KMS-11 (cell line): ENCODE measurements around the gene SRP9.
A peak's percentile ranks its signal among the peaks of the same experiment; 100 is the strongest.

ENCODE experiments used
- H2AFZ ChIP-seq: fragments of 200-600 bp; sonication (generic); 2 replicates; pipeline ENCODE4 v1.6.1; 2016; ENCODE audit warnings: antibody characterized with exemption, mixed run types, low read depth
- H3K27ac ChIP-seq: fragments of 200-600 bp; sonication (generic); 2 replicates; pipeline ENCODE4 v1.6.1; 2016; ENCODE audit warnings: mild to moderate bottlenecking, mixed run types
- H3K27me3 ChIP-seq: fragments of 200-600 bp; sonication (generic); 2 replicates; pipeline ENCODE4 v1.6.1; 2017; ENCODE audit warnings: mild to moderate bottlenecking, low read depth, mixed run types, moderate library complexity; ENCODE audit not compliant: insufficient read depth
- H3K36me3 ChIP-seq: fragments of 200-600 bp; sonication (generic); 2 replicates; pipeline ENCODE4 v1.6.1; 2017; ENCODE audit warnings: mild to moderate bottlenecking, mixed run types; ENCODE audit not compliant: insufficient read depth
- H3K4me1 ChIP-seq: fragments of 200-600 bp; sonication (generic); 2 replicates; pipeline ENCODE4 v1.6.1; 2016; ENCODE audit warnings: mild to moderate bottlenecking, low read depth, mixed run types; ENCODE audit not compliant: poor library complexity, severe bottlenecking
- H3K4me2 ChIP-seq: fragments of 200-600 bp; sonication (generic); 2 replicates; pipeline ENCODE4 v1.7.0; 2016; ENCODE audit warnings: mild to moderate bottlenecking, mixed run types
- H3K4me3 ChIP-seq: fragments of 200-600 bp; sonication (generic); IDR thresholded peaks from 2 replicates; pipeline ENCODE4 v1.6.1; 2017; ENCODE audit warnings: low read depth, low read length, mixed read lengths; ENCODE audit not compliant: insufficient read depth
- H3K79me2 ChIP-seq: fragments of 200-600 bp; sonication (generic); 2 replicates; pipeline ENCODE4 v1.6.1; 2016; ENCODE audit warnings: low read depth, mixed run types; ENCODE audit not compliant: insufficient read depth
- H3K9ac ChIP-seq: fragments of 200-600 bp; sonication (generic); 2 replicates; pipeline ENCODE4 v1.6.1; 2016; ENCODE audit warnings: mild to moderate bottlenecking, mixed run types
- H4K20me1 ChIP-seq: fragments of 200-600 bp; sonication (generic); 2 replicates; pipeline ENCODE4 v1.6.1; 2016; ENCODE audit warnings: mild to moderate bottlenecking, mixed run types; ENCODE audit not compliant: insufficient read depth
- TF ChIP-seq, protein P1 (sequence below): fragments of 200-600 bp; sonication (generic); conservative IDR thresholded peaks from 2 replicates; pipeline ENCODE4 v1.6.1; 2017; ENCODE audit warnings: low read depth, mild to moderate bottlenecking, antibody characterized with exemption, low read length, moderate library complexity, mixed read lengths

Gene SRP9, protein sequence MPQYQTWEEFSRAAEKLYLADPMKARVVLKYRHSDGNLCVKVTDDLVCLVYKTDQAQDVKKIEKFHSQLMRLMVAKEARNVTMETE

GRCh38 chr1:225777583-225778336, at the start of gene SRP9:
Gene SRP9 (plus strand): TSS chr1:225777826. CDS start chr1:225777941, 115 bp downstream.
- H3K4me1 ChIP-seq: peaks cover 33% of the 10 kb centered on the region
- TF ChIP-seq, protein P1, sequence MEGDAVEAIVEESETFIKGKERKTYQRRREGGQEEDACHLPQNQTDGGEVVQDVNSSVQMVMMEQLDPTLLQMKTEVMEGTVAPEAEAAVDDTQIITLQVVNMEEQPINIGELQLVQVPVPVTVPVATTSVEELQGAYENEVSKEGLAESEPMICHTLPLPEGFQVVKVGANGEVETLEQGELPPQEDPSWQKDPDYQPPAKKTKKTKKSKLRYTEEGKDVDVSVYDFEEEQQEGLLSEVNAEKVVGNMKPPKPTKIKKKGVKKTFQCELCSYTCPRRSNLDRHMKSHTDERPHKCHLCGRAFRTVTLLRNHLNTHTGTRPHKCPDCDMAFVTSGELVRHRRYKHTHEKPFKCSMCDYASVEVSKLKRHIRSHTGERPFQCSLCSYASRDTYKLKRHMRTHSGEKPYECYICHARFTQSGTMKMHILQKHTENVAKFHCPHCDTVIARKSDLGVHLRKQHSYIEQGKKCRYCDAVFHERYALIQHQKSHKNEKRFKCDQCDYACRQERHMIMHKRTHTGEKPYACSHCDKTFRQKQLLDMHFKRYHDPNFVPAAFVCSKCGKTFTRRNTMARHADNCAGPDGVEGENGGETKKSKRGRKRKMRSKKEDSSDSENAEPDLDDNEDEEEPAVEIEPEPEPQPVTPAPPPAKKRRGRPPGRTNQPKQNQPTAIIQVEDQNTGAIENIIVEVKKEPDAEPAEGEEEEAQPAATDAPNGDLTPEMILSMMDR: peak; percentile 92
- H3K9ac ChIP-seq: peak within 1 kb of the TSS; percentile 97
- H3K36me3 ChIP-seq: no peaks in the 10 kb centered on the region
- H3K79me2 ChIP-seq: peaks cover 50% of the 10 kb centered on the region
- peak within 1 kb of the TSS; percentile 53 for H2AFZ ChIP-seq
- no peaks in the 10 kb centered on the region for H3K27me3 ChIP-seq
- H3K27ac ChIP-seq: peak within 1 kb of the TSS; percentile 96
- H3K4me2 ChIP-seq: peak within 1 kb of the TSS; percentile 94
- H4K20me1 ChIP-seq: no peaks in the 10 kb centered on the region
- H3K4me3 ChIP-seq: peak within 1 kb of the TSS; percentile 52

GRCh38 chr1:225731491-225731890, 46.1 kb upstream of the SRP9 start:
- Histone ChIP-seq H3K4me1 (no peaks in the 10 kb centered on the region), H3K4me2 (no peak overlapping the region), H2AFZ (no peak overlapping the region), H3K27ac (no peak overlapping the region), H3K79me2 (no peaks in the 10 kb centered on the region), H3K36me3 (no peaks in the 10 kb centered on the region), H3K4me3 (no peak overlapping the region), H3K27me3 (no peaks in the 10 kb centered on the region), H4K20me1 (no peaks in the 10 kb centered on the region), H3K9ac (no peak overlapping the region)
- TF ChIP-seq, protein P1: no peak

- no peak overlapping the region for H3K4me2 ChIP-seq
- TF ChIP-seq, protein P1: no peak
- no peak overlapping the region for H2AFZ ChIP-seq
- H3K27ac ChIP-seq: no peak overlapping the region
- H3K36me3 ChIP-seq: no peaks in the 10 kb centered on the region
- H3K4me1 ChIP-seq: no peaks in the 10 kb centered on the region
- H3K79me2 ChIP-seq: no peaks in the 10 kb centered on the region
- H4K20me1 ChIP-seq: no peaks in the 10 kb centered on the region
- H3K4me3 ChIP-seq: no peak overlapping the region
- H3K27me3 ChIP-seq: no peaks in the 10 kb centered on the region
- H3K9ac ChIP-seq: no peak overlapping the region
Measured at GRCh38 chr1:225733254-225733653, 44.4 kb upstream of the SRP9 start.

GRCh38 chr1:225735252-225736149, 42.1 kb upstream of the SRP9 start:
- Histone ChIP-seq H3K4me1 (no peaks in the 10 kb centered on the region), H3K9ac (no peak overlapping the region), H3K27me3 (no peaks in the 10 kb centered on the region), H2AFZ (no peak overlapping the region), H3K79me2 (no peaks in the 10 kb centered on the region), H3K27ac (no peak overlapping the region), H3K4me2 (no peak overlapping the region), H3K36me3 (no peaks in the 10 kb centered on the region), H3K4me3 (no peak overlapping the region), H4K20me1 (no peaks in the 10 kb centered on the region)
- TF ChIP-seq, protein P1: no peak
